ENCODE data around the gene FTO.

The FTO gene

GRCh38 chr16:53817117-53817755 is 113.3 kb downstream of the FTO start:
- Histone ChIP-seq H3K27me3 (ENCODE audit: insufficient read depth, low read depth) (no peaks in the 10 kb centered on the region), H3K4me3 (IDR thresholded peaks at IDR 0.05; ENCODE audit: insufficient read depth, low read depth, low read length) (no peak overlapping the region), H2AFZ (ENCODE audit: low read depth) (no peak overlapping the region), H3K79me2 (ENCODE audit: insufficient read depth, low read depth) (no peaks in the 10 kb centered on the region), H3K4me2 (no peak overlapping the region), H3K27ac (no peak overlapping the region), H3K36me3 (ENCODE audit: insufficient read depth) (no peaks in the 10 kb centered on the region), H4K20me1 (ENCODE audit: insufficient read depth) (no peaks in the 10 kb centered on the region), H3K4me1 (ENCODE audit: low read depth, poor library complexity, severe bottlenecking) (no peaks in the 10 kb centered on the region), H3K9ac (no peak overlapping the region)
- TF ChIP-seq CTCF (conservative IDR thresholded peaks at IDR 0.05; ENCODE audit: low read depth, low read length): no peak

- no peaks in the 10 kb centered on the region for H3K36me3 ChIP-seq (ENCODE audit: insufficient read depth)
- no peak overlapping the region for H3K9ac ChIP-seq
- H2AFZ ChIP-seq (ENCODE audit: low read depth): no peak overlapping the region
- H3K27ac ChIP-seq: no peak overlapping the region
- no peaks in the 10 kb centered on the region for H3K4me1 ChIP-seq (ENCODE audit: low read depth, poor library complexity, severe bottlenecking)
- H4K20me1 ChIP-seq (ENCODE audit: insufficient read depth): no peaks in the 10 kb centered on the region
- H3K4me2 ChIP-seq: no peak overlapping the region
- H3K27me3 ChIP-seq (ENCODE audit: insufficient read depth, low read depth): no peaks in the 10 kb centered on the region
- no peak overlapping the region for H3K4me3 ChIP-seq (IDR thresholded peaks at IDR 0.05; ENCODE audit: insufficient read depth, low read depth, low read length)
- TF ChIP-seq CTCF (conservative IDR thresholded peaks at IDR 0.05; ENCODE audit: low read depth, low read length): no peak
- H3K79me2 ChIP-seq (ENCODE audit: insufficient read depth, low read depth): no peaks in the 10 kb centered on the region
Measured at GRCh38 chr16:53817812-53818550, 114.0 kb downstream of the FTO start.

GRCh38 chr16:53821487-53821886 is 117.5 kb downstream of the FTO start:
- Histone ChIP-seq H3K9ac (no peak overlapping the region), H3K4me2 (no peak overlapping the region), H3K4me1 (ENCODE audit: low read depth, poor library complexity, severe bottlenecking) (no peaks in the 10 kb centered on the region), H3K27me3 (ENCODE audit: insufficient read depth, low read depth) (no peaks in the 10 kb centered on the region), H3K36me3 (ENCODE audit: insufficient read depth) (no peaks in the 10 kb centered on the region), H2AFZ (ENCODE audit: low read depth) (no peak overlapping the region), H3K4me3 (IDR thresholded peaks at IDR 0.05; ENCODE audit: insufficient read depth, low read depth, low read length) (no peak overlapping the region), H3K79me2 (ENCODE audit: insufficient read depth, low read depth) (no peaks in the 10 kb centered on the region), H3K27ac (no peak overlapping the region), H4K20me1 (ENCODE audit: insufficient read depth) (no peaks in the 10 kb centered on the region)
- no peak for TF ChIP-seq CTCF (conservative IDR thresholded peaks at IDR 0.05; ENCODE audit: low read depth, low read length)

GRCh38 chr16:53821957-53822625 is 118.1 kb downstream of the FTO start:
- no peaks in the 10 kb centered on the region for H3K36me3 ChIP-seq (ENCODE audit: insufficient read depth)
- H3K27me3 ChIP-seq (ENCODE audit: insufficient read depth, low read depth): no peaks in the 10 kb centered on the region
- H3K27ac ChIP-seq: no peak overlapping the region
- H3K4me2 ChIP-seq: no peak overlapping the region
- H3K4me3 ChIP-seq (IDR thresholded peaks at IDR 0.05; ENCODE audit: insufficient read depth, low read depth, low read length): no peak overlapping the region
- no peak overlapping the region for H3K9ac ChIP-seq
- no peaks in the 10 kb centered on the region for H3K79me2 ChIP-seq (ENCODE audit: insufficient read depth, low read depth)
- no peaks in the 10 kb centered on the region for H4K20me1 ChIP-seq (ENCODE audit: insufficient read depth)
- TF ChIP-seq CTCF (conservative IDR thresholded peaks at IDR 0.05; ENCODE audit: low read depth, low read length): no peak
- no peak overlapping the region for H2AFZ ChIP-seq (ENCODE audit: low read depth)
- H3K4me1 ChIP-seq (ENCODE audit: low read depth, poor library complexity, severe bottlenecking): no peaks in the 10 kb centered on the region
